GM21786 (cell line): ENCODE data around the gene OOEP.
"Not testable (repeated sequence)": the region's sequence is repeated elsewhere in the genome, so short reads cannot be mapped to it uniquely, and the experiment has no call there.

Source experiments
- ATAC-seq: cut with Tn5 transposase; IDR thresholded peaks from one replicate; pipeline ENCODE4 v1.9.1; 2021; ENCODE audit not compliant: unreplicated experiment

The OOEP gene

GRCh38 chr6:73369563-73369962 lies at the start of gene OOEP:
TSS of gene OOEP (minus strand) at chr6:73369897. CDS start at chr6:73369792, 105 bp downstream.
- no peak for ATAC-seq

- no peak for ATAC-seq
These were observed 48.5 kb upstream of the OOEP start for GRCh38 chr6:73418081-73418741.

GRCh38 chr6:73413102-73413501 lies 43.4 kb upstream of the OOEP start:
- ATAC-seq = no peak

GRCh38 chr6:73409395-73409794 lies 39.7 kb upstream of the OOEP start:
- ATAC-seq = no peak

GRCh38 chr6:73400656-73401055 lies 31.0 kb upstream of the OOEP start:
- no peak for ATAC-seq

GRCh38 chr6:73395875-73396274 lies 26.2 kb upstream of the OOEP start:
- ATAC-seq = no peak

- ATAC-seq = no peak
These were observed 25.1 kb upstream of the OOEP start, which contains the start of gene DDX43 for GRCh38 chr6:73394577-73395354. TSS of gene DDX43 (plus strand) at chr6:73394828. CDS start at chr6:73394906, 78 bp downstream.

GRCh38 chr6:73393278-73393677 lies 23.6 kb upstream of the OOEP start:
- no peak for ATAC-seq

GRCh38 chr6:73392188-73392587 lies 22.5 kb upstream of the OOEP start:
- ATAC-seq = not testable (repeated sequence)

- ATAC-seq = no peak
These were observed 22.0 kb upstream of the OOEP start for GRCh38 chr6:73391675-73392074.

- ATAC-seq = no peak
These were observed 20.2 kb upstream of the OOEP start for GRCh38 chr6:73389854-73390253.

- peak; percentile 82 for ATAC-seq
These were observed 19.3 kb upstream of the OOEP start for GRCh38 chr6:73388800-73389512.

GRCh38 chr6:73388433-73388799 lies 18.7 kb upstream of the OOEP start:
- ATAC-seq = peak; percentile 10

GRCh38 chr6:73382462-73383113 lies 12.9 kb upstream of the OOEP start:
- ATAC-seq = no peak

- ATAC-seq = not testable (repeated sequence)
These were observed 11.8 kb upstream of the OOEP start for GRCh38 chr6:73381531-73381930.

- no peak for ATAC-seq
These were observed 7.5 kb upstream of the OOEP start for GRCh38 chr6:73377225-73377624.

- no peak for ATAC-seq
These were observed 5.5 kb upstream of the OOEP start for GRCh38 chr6:73375216-73375615.

GRCh38 chr6:73372516-73372915 lies 2.8 kb upstream of the OOEP start:
- no peak for ATAC-seq

GRCh38 chr6:73371984-73372383 lies 2.3 kb upstream of the OOEP start:
- no peak for ATAC-seq

- ATAC-seq = no peak
These were observed 540 bp downstream of the OOEP start for GRCh38 chr6:73369157-73369556.

- ATAC-seq = no peak
These were observed 1.0 kb downstream of the OOEP start for GRCh38 chr6:73368675-73369074.
